T-helper 2 cell (primary cell): ENCODE measurements around the gene IFT80.
"Not testable (repeated sequence)": the region's sequence is repeated elsewhere in the genome, so short reads cannot be mapped to it uniquely, and the experiment has no call there.

ENCODE experiments used
- DNase-seq, 5 experiments: peaks; one replicate each; pipeline versions ENCODE4 v3.0.0 to v3.0.0-alpha.2; 2012 to 2022

IFT80 gene

GRCh38 chr3:160259589-160259988 lies 139.4 kb downstream of the IFT80 start:
- no peak for DNase-seq

DNA sequence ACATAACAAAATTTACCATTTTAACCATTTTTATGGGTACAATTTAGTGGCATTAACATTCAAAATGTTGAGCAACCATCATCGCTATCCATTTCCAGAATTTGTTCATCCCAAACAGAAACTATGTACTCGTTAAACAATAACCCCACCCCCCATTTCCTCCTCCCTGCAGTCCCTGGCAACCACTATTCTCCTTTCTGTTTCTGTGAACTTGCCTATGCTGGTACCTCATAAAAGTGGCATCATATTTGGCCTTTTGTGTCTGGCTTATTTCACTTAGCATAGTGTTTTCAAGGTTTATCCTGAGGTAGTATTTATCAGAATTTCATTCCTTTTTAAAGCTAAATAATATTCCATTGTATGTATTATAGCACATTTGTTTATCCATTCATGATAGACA lies 141.4 kb downstream of the IFT80 start:
- no peak for DNase-seq

DNA sequence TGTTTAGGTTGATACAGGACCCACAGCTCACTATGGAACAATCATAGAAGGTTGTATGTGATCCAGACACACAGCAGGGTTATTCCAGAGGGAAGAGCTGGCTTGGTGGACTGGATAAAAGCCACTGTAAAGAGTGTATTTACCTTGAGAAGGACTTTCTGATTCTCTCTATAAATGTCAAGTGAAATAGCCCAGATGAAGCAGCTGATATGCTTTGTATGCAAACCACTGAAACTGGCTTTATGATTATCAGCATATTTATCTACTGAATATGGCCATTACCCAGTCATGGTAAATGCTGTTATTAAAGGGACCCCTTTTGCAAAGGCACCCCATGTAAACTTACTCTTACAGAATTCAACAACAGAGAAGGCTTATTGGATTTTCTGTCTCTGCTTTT lies 145.7 kb downstream of the IFT80 start:
- no peak for DNase-seq

DNA sequence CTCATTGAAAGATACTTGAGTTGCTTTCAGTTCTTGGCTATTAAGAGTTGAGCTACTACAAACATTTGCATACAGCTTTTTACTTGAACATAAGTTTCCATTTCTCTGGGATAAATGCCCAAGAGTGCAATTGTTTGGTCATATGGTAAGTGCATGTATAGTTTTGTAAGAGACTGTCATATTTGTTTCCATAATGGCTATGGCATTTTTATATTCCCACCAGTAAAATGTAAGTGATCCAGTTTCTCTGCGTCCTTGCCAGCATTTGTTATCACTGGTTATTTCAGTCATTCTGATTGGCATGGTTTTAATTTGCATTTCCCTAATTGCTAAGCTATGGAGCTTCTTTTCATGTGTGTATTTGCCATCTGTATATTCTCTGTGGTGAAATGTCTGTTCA lies 151.3 kb downstream of the IFT80 start:
- DNase-seq = no peak

GRCh38 chr3:160245261-160245800 lies 153.7 kb downstream of the IFT80 start:
- DNase-seq = no peak

DNA sequence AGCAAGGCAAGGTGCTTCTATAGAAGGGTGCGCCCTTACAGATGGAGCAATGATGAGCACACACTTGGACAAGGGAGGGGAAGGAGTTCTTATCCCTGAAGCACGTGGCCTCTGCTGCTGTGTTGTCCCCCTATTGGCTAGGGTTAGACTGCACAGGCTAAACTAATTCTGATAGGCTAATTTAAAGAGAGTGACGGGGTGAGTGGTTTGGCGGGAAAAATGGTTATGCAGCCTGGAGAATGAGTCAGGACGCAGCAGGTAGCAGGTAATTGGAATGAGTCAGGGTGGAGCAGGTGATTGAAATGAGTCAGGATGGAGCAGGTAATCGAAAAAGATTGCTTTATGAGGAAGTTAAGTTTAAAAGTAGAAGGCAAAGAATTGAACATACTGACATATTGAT lies 158.3 kb downstream of the IFT80 start:
- DNase-seq = not testable (repeated sequence)

- no peak for DNase-seq
These were observed 167.0 kb downstream of the IFT80 start for GRCh38 chr3:160232014-160232413.

GRCh38 chr3:160227419-160227818 lies 171.6 kb downstream of the IFT80 start:
- DNase-seq = no peak

- peak in 1 of 5 experiments; percentile 41 for DNase-seq
These were observed 172.8 kb downstream of the IFT80 start for GRCh38 chr3:160226026-160226907.

DNA sequence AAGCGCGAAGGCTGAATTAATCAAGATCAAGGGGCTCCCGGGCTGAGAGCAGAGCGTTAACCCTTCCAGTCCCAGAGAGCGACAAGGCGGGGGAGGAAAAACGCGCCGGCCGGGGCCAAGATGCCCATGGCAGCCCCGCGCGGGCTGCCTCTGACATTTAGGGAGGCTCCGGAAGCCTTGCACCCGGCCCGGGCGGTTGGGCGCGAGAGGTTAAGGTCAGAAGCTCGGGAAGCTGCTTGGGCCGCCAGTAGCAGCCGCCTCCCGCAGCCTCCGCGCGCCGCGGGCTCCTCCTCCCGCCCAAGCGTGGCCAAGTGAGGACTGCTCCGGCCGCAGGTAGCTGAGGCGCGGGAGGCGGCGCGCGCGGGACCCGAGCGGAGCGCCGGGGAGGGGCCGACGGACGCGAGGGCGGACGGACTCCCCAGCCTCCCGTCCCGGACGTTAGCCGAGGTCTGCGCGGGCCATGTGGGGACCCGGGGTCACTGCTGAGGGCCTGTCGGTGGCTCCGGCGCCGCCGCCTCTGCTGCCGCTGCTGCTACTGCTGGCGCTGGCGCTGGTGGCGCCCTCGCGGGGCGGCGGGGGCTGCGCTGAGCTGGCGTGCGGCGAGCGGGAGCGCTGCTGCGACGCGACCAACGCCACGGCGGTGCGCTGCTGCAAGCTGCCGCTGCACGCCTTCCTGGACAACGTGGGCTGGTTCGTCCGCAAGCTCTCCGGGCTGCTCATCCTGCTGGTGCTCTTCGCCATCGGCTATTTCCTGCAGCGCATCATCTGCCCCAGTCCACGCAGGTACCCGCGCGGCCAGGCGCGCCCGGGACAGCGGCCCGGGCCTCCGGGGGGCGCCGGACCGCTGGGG lies 173.6 kb downstream of the IFT80 start, which contains the start of gene C3orf80:
Gene C3orf80, plus strand, starts transcription at position 247 of the 850 bp plus-strand sequence. Its CDS starts 214 bp downstream, at position 461.
- peak in 3 of 5 experiments; percentile 31 to 85 (median 31) for DNase-seq

DNA sequence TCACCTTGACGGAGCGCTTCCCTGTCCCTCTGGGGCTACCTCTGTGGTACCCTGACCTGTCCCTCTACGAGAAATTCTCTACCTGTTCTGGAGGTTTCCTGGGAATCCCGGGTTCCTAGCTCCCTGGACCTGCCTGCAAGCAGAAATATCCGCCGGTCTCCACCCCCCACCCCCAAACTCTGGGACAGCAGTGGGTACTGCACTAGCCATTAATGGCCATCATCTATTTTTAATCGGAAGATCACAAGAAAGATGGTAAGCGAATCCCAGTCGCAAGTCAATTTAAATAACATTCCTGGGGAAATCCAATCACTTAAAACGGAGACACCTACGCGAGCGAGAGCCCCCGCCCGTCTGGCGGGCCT lies 174.2 kb downstream of the IFT80 start:
- DNase-seq = no peak

DNA sequence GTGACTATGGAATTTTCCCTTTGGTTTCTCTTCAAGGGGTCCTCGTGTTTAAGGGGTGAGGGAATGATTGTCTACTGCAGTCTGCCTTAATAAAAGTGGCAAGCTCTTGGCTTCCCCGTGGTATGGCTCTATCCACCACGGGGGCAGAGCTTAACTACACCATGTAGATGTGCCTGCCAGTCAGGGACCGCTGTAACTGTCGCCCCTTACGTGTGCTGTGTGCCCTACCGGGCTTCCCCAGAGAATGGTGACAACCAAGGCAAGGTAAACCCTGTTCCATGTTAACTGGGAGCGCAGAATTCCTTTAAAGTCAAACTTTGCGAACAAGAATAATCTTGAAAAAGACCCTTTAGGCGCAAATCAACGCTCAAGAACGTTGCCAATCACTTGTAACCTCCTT lies 174.8 kb downstream of the IFT80 start:
- peak in 1 of 5 experiments; percentile 12 for DNase-seq

DNA sequence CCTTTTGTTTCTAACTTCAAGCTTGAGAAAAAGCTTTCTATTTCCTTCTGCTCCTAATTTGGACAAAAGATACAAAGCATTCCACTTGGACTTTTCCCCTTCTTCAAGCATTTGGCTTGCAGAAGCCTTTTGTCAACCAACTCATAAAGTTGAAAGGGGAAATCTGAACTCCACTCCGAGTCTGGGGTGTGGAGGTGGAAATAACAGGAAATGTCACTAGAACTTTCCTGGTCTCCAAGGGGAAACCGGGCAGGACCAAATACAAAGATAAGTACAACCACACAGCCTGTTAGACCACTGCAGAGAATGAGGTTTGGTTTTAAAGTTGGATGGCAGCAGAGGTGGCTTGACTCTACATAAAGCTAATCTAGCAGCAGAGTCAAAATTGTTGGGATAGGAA lies 178.0 kb downstream of the IFT80 start:
- DNase-seq = no peak

DNA sequence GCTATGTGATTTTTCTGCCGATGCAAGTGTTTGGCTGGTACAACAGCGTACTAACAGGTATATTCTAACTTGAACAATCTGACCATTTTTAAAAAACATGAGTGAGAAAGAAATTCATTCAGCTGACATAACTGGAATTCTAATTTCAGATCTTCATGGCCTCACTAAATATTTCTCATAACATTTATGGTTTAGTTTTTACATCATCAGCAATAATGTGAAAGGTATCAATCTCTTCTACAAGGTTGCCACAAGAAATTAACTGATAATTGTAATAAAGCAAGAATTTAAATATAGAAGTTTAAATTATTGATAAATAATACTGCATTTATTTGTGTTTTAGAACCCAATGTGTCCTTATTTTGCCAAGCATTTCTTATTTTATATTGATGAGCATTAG lies 179.0 kb downstream of the IFT80 start:
- no peak for DNase-seq

DNA sequence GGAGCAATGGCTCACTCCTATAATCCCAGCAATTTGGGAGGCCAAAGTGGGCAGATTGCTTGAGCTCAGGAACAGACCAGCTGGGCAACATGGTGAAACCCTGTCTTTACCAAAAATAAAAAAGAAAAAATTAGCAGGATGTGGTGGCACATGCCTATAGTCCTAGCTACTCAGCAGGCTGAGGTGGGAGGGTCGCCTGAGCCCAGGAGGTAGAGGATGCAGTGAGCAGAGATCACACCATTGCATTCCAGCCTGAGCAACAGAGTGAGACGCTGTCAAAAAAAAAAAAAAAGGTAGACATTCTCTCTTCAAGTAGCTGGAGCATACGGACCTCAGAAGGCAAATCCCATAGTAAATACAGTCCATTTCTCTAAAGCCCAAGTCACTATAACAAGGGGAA lies 180.9 kb downstream of the IFT80 start:
- no peak for DNase-seq

DNA sequence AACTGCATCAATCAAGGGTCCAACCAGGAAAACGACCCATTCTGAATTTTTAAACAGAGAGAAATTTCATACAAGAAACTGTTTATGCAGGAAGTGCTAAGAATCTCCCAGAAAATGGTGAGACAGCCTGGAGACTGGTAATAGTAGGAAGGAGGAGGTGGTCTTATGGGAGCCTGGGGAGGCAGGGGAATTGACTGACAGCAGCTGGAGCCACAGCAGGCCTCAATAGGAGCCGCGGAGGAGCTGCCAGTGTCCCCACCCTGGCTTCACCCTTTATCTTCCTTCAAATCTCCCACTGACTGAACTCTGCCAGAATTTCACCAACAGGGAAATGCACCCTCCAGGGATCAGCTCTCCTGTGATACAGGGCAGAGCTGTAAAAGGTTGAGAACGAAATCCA lies 181.3 kb downstream of the IFT80 start:
- DNase-seq = no peak

DNA sequence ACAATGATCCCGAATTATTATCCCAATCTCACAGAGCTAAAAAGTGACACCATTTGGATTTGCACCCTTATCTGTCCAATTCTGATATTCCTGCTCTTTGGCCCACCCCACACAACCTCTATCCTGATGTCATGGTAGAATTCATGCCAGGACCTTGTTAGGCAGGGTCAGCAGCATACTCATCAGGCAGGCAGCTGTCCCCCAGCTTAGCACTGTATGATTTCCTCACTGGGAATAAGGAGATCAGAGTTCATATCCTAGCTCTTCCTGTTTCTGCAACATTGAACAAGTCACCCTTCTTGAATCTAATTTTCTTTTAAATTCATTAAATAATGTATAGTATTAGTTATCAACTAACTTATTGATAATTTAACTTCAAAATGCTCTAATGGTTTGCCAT lies 185.8 kb downstream of the IFT80 start:
- no peak for DNase-seq

DNA sequence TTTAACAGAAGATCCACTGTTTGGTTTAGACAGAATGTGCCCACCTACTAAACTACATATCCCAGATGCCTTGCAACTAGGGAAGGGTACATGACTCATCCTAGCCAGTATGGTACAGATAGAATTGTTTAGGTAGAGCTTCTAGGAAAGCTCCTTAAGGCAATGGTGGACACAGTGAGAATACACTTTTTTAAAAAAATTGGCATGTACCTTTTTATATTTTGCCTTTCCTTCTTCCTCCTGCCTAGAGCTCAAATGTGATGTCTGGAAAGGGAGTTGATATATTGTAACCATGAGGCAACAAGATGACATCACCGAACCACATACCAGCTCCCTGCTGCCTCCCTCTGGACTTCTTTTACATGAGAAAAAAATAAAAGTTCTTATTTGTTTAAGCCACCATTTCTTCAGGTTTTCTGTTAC lies 188.2 kb downstream of the IFT80 start:
- DNase-seq = peak in 1 of 5 experiments; percentile 51

- no peak for DNase-seq
These were observed 188.7 kb downstream of the IFT80 start for GRCh38 chr3:160210341-160210740.
